K562 (cell line): ENCODE results near the gene OSBPL7. TPM values are rescaled to one million over a fixed set of nuclear protein-coding genes. Genes with fewer than 3 reads are reported as not detected.
A peak's percentile ranks its signal among the peaks of the same experiment; 100 is the strongest.

Source experiments
- ATAC-seq: fragments of 200-7000 bp; cut with Tn5 transposase; 3 replicates; pipeline ENCODE4 v1.9.1; 2020; ENCODE audit warnings: moderate library complexity
- BruUV-seq: library from RNA; stranded (reverse); fragments of 400-500 nt; replicated peaks from 2 replicates; lab custom pipeline; 2021; lab: Mats Ljungman, UMichigan
- CTCF ChIA-PET: fragments of 300-600 bp; formaldehyde crosslinking; extraction: SDS; loops from one replicate; lab custom pipeline; 2021; ENCODE audit warnings: low intra/inter-chr PET ratio; lab: Yijun Ruan, JAX
- POLR2A ChIA-PET: fragments of 300-600, 350-650 bp; sonication (Branson Sonifier 250); formaldehyde crosslinking; extraction: SDS; loops from one replicate; lab custom pipeline; 2021; ENCODE audit warnings: antibody characterized with exemption, inconsistent platforms; lab: Yijun Ruan, JAX
- DNase-seq, 4 experiments: peaks; one replicate each; pipeline versions ENCODE4 v3.0.0 to v3.0.0-alpha.2; 2011 to 2018; ENCODE audit warnings: low spot score in 3 of 4, mixed read lengths in 3 of 4; ENCODE audit errors: extremely low read depth in 1 of 4
- FAIRE-seq: peaks from 2 replicates; lab custom pipeline; 2011; peaks lifted over from hg19 to GRCh38; lab: Jason Lieb, UNC
- H2AFZ ChIP-seq: 2 replicates; pipeline ENCODE4 v1.6.0; 2011; ENCODE audit warnings: low read depth, low read length, control low read depth, inconsistent platforms
- H3K27ac ChIP-seq: fragments of 200-600 bp; 3 replicates; pipeline ENCODE4 v1.8.0; 2011; ENCODE audit warnings: low read depth, mild to moderate bottlenecking, control low read depth, inconsistent platforms, low read length, moderate library complexity, mixed read lengths; ENCODE audit errors: extremely low read depth
- H3K27me3 ChIP-seq, 2 experiments: fragments of 300-600 bp in 1 of 2; 2 replicates in 1 of 2; 3 replicates in 1 of 2; pipeline versions ENCODE4 v1.6.0 to v1.8.0; 2011; ENCODE audit warnings: inconsistent platforms in 2 of 2, low read length in 2 of 2, mild to moderate bottlenecking in 1 of 2, mixed read lengths in 1 of 2, moderate library complexity in 1 of 2; ENCODE audit not compliant: control insufficient read depth in 2 of 2, insufficient read depth in 2 of 2
- H3K36me3 ChIP-seq: fragments of 300-600 bp; 3 replicates; pipeline ENCODE4 v1.8.0; 2011; ENCODE audit warnings: mild to moderate bottlenecking, low read length, inconsistent platforms; ENCODE audit not compliant: control insufficient read depth, insufficient read depth
- H3K4me1 ChIP-seq, 2 experiments: fragments of 200-600 bp in 1 of 2; replicated peaks in 1 of 2; 2 replicates in 1 of 2; 3 replicates in 1 of 2; pipeline versions ENCODE4 v1.5.1 to v1.8.0; 2011; ENCODE audit warnings: inconsistent platforms in 2 of 2, low read length in 2 of 2, mild to moderate bottlenecking in 1 of 2, mixed read lengths in 1 of 2, moderate library complexity in 1 of 2; ENCODE audit not compliant: control insufficient read depth in 2 of 2, insufficient read depth in 2 of 2
- H3K4me2 ChIP-seq: 2 replicates; pipeline ENCODE4 v1.6.1; 2011; ENCODE audit warnings: low read length, control low read depth, inconsistent platforms, mixed read lengths; ENCODE audit not compliant: insufficient read depth
- H3K4me3 ChIP-seq: fragments of 200-600 bp; sonication (generic), shearing (Covaris generic); 2 replicates; pipeline ENCODE4 v1.5.1; 2016; ENCODE audit warnings: control low read depth, inconsistent platforms
- H3K79me2 ChIP-seq: fragments of 200-600 bp; 3 replicates; pipeline ENCODE4 v1.8.0; 2011; ENCODE audit warnings: low read length, inconsistent platforms; ENCODE audit not compliant: control insufficient read depth, insufficient read depth
- H3K9ac ChIP-seq, 2 experiments: 2 replicates each; pipeline versions ENCODE4 v1.6.0 to v1.6.1; 2011; ENCODE audit warnings: low read depth in 2 of 2, low read length in 2 of 2, control low read depth in 1 of 2, inconsistent platforms in 1 of 2, mild to moderate bottlenecking in 1 of 2, mixed read lengths in 1 of 2; ENCODE audit not compliant: insufficient read depth in 1 of 2
- H3K9me1 ChIP-seq: one replicate; pipeline ENCODE4 v1.6.0; 2011; ENCODE audit warnings: inconsistent platforms, mild to moderate bottlenecking, low read length, moderate library complexity; ENCODE audit not compliant: control insufficient read depth, insufficient read depth
- H3K9me3 ChIP-seq: replicated peaks from 2 replicates; pipeline ENCODE4 v1.5.1; 2011; ENCODE audit warnings: low read depth, low read length, inconsistent platforms; ENCODE audit not compliant: control insufficient read depth, insufficient read depth
- H4K20me1 ChIP-seq: replicated peaks from 2 replicates; pipeline ENCODE4 v1.6.1; 2011; ENCODE audit warnings: low read length, inconsistent platforms, mixed read lengths; ENCODE audit not compliant: control insufficient read depth, insufficient read depth
- MTF1 ChIP-seq: fragments of 250-450 bp; sonication (Bioruptor Pico); IDR thresholded peaks from 2 replicates; pipeline ENCODE4 v1.9.0; 2021; ENCODE audit warnings: moderate library complexity, mild to moderate bottlenecking, inconsistent platforms, borderline replicate concordance
- NFYB ChIP-seq: IDR thresholded peaks from 2 replicates; pipeline ENCODE4 v1.6.1; 2011; ENCODE audit warnings: mild to moderate bottlenecking, moderate library complexity; ENCODE audit not compliant: insufficient read length; ENCODE audit errors: extremely low read depth
- ZNF253 ChIP-seq: fragments of 250-450 bp; sonication (Bioruptor Pico); conservative IDR thresholded peaks from 2 replicates; pipeline ENCODE4 v1.6.1; 2021; ENCODE audit warnings: mild to moderate bottlenecking
- WGBS: fragments of 100-300 bp; shearing (Covaris generic); methylation state at CpG from one replicate; pipeline ENCODE4 v1.1.6; 2016; ENCODE audit warnings: low coverage, mixed read lengths; ENCODE audit not compliant: insufficient coverage; ENCODE audit errors: missing lambda C conversion rate; 5-methylcytosine and 5-hydroxymethylcytosine counted together
- in situ Hi-C: fragments of 300-500 bp; cut with MboI; formaldehyde crosslinking; loops from 4 replicates; pipeline ENCODE4 v1.15.0; 2018; ENCODE audit warnings: inconsistent platforms, mixed read lengths
- intact Hi-C: fragments of 100-400 bp; cut with micrococcal nuclease; formaldehyde crosslinking; loops from 2 replicates; pipeline ENCODE4 v1.14.2; 2022
- polyA plus RNA-seq, 8 experiments: library from polyadenylated mRNA; depleted of rRNA in 4 of 8; stranded (reverse) in 5 of 8; unstranded in 3 of 8; fragments of >200 nt; fragmentation: Nextera tagmentation in 2 of 8; fragmentation: Illumina TruSeq in 1 of 8; extraction: Ambion mirVana in 2 of 8; extraction: Trizol in 1 of 8; gene quantifications; 2 replicates each; pipeline versions ENCODE4 v1.2.1 to v1.2.3, GENCODE V29; 2011 to 2014; ENCODE audit warnings: inconsistent platforms in 1 of 8, missing spikeins in 1 of 8
- total RNA-seq, 7 experiments: library from RNA; depleted of rRNA in 6 of 7; stranded (reverse); fragments of >200 nt in 6 of 7; fragmentation: Illumina TruSeq in 2 of 7; extraction: Trizol in 2 of 7; gene quantifications; 2 replicates each; pipeline versions ENCODE4 v1.2.1 to v1.2.3, GENCODE V29; 2011 to 2021; ENCODE audit warnings: low replicate concordance in 1 of 7
- TF ChIP-seq, protein P1 (sequence below), 2 experiments: IDR thresholded peaks; 2 replicates each; pipeline ENCODE4 v1.6.1; 2011; ENCODE audit warnings: borderline replicate concordance in 1 of 2, control low read depth in 1 of 2, low read depth in 1 of 2, low read length in 1 of 2, mild to moderate bottlenecking in 1 of 2, mixed read lengths in 1 of 2, moderate library complexity in 1 of 2; ENCODE audit not compliant: insufficient read depth in 1 of 2, insufficient read length in 1 of 2, poor library complexity in 1 of 2, severe bottlenecking in 1 of 2; ENCODE audit errors: extremely low read depth in 1 of 2
- TF ChIP-seq, protein P2 (sequence below): IDR thresholded peaks from 2 replicates; pipeline ENCODE4 v1.6.1; 2016; ENCODE audit warnings: missing genetic modification characterization, missing compliant biosample characterization

OSBPL7 gene
- total and polyA plus RNA-seq, 9 of the 15 experiments (the other 6 are each of a cell fraction or from before 2014, with no cell fraction given): 0.32 to 11.9 (median 5.8) TPM

DNA sequence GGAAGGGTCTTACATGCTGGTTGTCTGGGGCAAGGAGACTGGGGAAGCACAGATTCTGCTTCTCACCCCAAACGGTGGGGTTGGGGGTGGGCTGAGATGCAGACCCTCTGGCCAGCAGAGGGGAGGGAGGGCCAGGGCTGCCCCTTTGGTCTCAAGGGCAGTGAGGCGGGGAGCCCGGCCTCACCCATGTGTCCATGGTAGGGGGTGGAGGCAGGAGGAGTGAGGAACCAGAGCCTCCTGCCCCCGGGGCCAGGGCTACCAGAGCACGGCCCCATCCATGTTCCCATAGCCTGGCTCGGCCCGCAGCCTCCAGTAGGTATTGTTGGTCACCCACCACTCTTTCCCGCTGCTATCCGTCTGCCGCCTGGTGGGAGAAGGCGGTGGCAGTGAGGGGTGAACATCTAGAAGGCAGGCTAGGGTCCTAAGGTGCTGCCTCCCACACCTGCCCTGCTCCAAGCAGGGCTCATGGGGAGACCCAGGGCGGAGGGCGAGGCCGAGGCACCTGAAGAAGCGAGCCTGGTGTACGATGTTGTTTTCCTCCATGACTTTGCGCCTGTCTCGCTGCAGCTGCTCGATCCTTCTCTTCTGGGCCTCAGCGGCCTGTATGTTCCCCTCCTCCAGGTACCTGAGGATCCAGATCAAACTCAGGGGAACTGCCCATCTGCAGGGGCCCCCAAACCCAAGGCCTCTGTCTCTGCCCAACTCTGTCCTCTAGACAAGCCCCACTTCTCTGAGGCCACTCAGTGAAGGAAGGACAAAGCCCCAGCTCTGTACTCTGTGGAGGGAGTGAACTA is 13.4 kb downstream of the OSBPL7 start:
- in situ Hi-C loops (no loop called here), intact Hi-C loops (no loop called here)
- H3K9me1 ChIP-seq: peaks cover 6% of the 10 kb centered on the region
- TF ChIP-seq MTF1 (CRISPR knock-in tag): no peak
- no peak for TF ChIP-seq NFYB
- TF ChIP-seq, protein P1, sequence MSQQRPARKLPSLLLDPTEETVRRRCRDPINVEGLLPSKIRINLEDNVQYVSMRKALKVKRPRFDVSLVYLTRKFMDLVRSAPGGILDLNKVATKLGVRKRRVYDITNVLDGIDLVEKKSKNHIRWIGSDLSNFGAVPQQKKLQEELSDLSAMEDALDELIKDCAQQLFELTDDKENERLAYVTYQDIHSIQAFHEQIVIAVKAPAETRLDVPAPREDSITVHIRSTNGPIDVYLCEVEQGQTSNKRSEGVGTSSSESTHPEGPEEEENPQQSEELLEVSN (IDR thresholded peaks at IDR 0.05; ENCODE audit: borderline replicate concordance in 1 of 2, extremely low read depth in 1 of 2, insufficient read depth in 1 of 2, insufficient read length in 1 of 2, low read depth in 1 of 2, low read length in 1 of 2, poor library complexity in 1 of 2, severe bottlenecking in 1 of 2): no peak
- TF ChIP-seq, protein P2, sequence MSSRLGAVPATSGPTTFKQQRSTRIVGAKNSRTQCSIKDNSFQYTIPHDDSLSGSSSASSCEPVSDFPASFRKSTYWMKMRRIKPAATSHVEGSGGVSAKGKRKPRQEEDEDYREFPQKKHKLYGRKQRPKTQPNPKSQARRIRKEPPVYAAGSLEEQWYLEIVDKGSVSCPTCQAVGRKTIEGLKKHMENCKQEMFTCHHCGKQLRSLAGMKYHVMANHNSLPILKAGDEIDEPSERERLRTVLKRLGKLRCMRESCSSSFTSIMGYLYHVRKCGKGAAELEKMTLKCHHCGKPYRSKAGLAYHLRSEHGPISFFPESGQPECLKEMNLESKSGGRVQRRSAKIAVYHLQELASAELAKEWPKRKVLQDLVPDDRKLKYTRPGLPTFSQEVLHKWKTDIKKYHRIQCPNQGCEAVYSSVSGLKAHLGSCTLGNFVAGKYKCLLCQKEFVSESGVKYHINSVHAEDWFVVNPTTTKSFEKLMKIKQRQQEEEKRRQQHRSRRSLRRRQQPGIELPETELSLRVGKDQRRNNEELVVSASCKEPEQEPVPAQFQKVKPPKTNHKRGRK: no peak
- no peak for TF ChIP-seq ZNF253 (CRISPR knock-in tag)
- no TSS peak for BruUV-seq
- H3K4me1 ChIP-seq: peaks cover 22 to 39% of the 10 kb centered on the region in 2 experiments
- no peak overlapping the region for H3K4me3 ChIP-seq
- no peak for DNase-seq
- peaks cover 27% of the 10 kb centered on the region; the same call in 1 of the 3 replicates for H3K36me3 ChIP-seq
- CTCF ChIA-PET: no interaction called here
- 0 out of 2 replicates have a peak, but pooled peaks cover 4% of the 10 kb centered on the region for H4K20me1 ChIP-seq
- POLR2A ChIA-PET: interaction anchor here (0.6 kb wide), 1 partner anchor 70 kb away, joined by 3 read pairs; no protein-coding TSS in a partner anchor
- no peak overlapping the region for H3K4me2 ChIP-seq
- WGBS: 80% methylated on average over 15 of the region's 20 CpGs
- no peak for FAIRE-seq
- H2AFZ ChIP-seq: no peak overlapping the region
- H3K9me3 ChIP-seq: no peaks in the 10 kb centered on the region
- 0 out of 4 replicates have a peak overlapping the region, but pooled peaks of 1 of the 2 experiments have one; percentile 29 for H3K9ac ChIP-seq
- no peak for ATAC-seq
- peaks cover 0 to 7% of the 10 kb centered on the region in 2 experiments; a peak in 2 of 5 replicates for H3K27me3 ChIP-seq
- no peaks in the 10 kb centered on the region for H3K79me2 ChIP-seq
- H3K27ac ChIP-seq: no peak overlapping the region
